K562 (cell line): ENCODE results near the gene ZNF629.

Source experiments
- IRF2 ChIP-seq: sonication (generic); formaldehyde crosslinking; IDR thresholded peaks from 2 replicates; pipeline ENCODE4 v1.8.1; 2022; ENCODE audit warnings: mild to moderate bottlenecking, missing genetic modification reagents
- YY1 ChIP-seq, 3 experiments: IDR thresholded peaks; 2 replicates each; pipeline ENCODE4 v1.6.1; 2011; ENCODE audit warnings: low read length in 2 of 3, mild to moderate bottlenecking in 2 of 3, moderate library complexity in 2 of 3, borderline replicate concordance in 1 of 3, control low read depth in 1 of 3, low read depth in 1 of 3; ENCODE audit not compliant: insufficient read depth in 3 of 3, insufficient replicate concordance in 2 of 3, control insufficient read depth in 1 of 3, insufficient read length in 1 of 3; ENCODE audit errors: extremely low read depth in 1 of 3
- ZNF561 ChIP-seq: fragments of 450-650 bp; formaldehyde crosslinking; conservative IDR thresholded peaks from 2 replicates; pipeline ENCODE4 v1.4.0; 2020; ENCODE audit warnings: mild to moderate bottlenecking, moderate library complexity
- TF ChIP-seq, protein P1 (sequence below), 3 experiments: IDR thresholded peaks in 2 of 3; conservative IDR thresholded peaks in 1 of 3; 2 replicates each; pipeline ENCODE4 v1.5.1; 2011 to 2012; ENCODE audit warnings: low read length in 3 of 3, mild to moderate bottlenecking in 3 of 3, control low read depth in 2 of 3, improper control_type of control experiment in 1 of 3, inconsistent platforms in 1 of 3, low read depth in 1 of 3, mixed read lengths in 1 of 3, moderate library complexity in 1 of 3; ENCODE audit not compliant: insufficient read depth in 2 of 3

- TF ChIP-seq IRF2 (CRISPR knock-in tag) (no peak), YY1 (IDR thresholded peaks at IDR 0.05; ENCODE audit: borderline replicate concordance in 1 of 3, control insufficient read depth in 1 of 3, extremely low read depth in 1 of 3, insufficient read depth in 3 of 3, insufficient read length in 1 of 3, insufficient replicate concordance in 2 of 3, low read depth in 1 of 3, low read length in 2 of 3) (no peak), ZNF561 (no peak)
- TF ChIP-seq, protein P1, sequence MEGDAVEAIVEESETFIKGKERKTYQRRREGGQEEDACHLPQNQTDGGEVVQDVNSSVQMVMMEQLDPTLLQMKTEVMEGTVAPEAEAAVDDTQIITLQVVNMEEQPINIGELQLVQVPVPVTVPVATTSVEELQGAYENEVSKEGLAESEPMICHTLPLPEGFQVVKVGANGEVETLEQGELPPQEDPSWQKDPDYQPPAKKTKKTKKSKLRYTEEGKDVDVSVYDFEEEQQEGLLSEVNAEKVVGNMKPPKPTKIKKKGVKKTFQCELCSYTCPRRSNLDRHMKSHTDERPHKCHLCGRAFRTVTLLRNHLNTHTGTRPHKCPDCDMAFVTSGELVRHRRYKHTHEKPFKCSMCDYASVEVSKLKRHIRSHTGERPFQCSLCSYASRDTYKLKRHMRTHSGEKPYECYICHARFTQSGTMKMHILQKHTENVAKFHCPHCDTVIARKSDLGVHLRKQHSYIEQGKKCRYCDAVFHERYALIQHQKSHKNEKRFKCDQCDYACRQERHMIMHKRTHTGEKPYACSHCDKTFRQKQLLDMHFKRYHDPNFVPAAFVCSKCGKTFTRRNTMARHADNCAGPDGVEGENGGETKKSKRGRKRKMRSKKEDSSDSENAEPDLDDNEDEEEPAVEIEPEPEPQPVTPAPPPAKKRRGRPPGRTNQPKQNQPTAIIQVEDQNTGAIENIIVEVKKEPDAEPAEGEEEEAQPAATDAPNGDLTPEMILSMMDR (IDR thresholded peaks at IDR 0.05 in 2 of 3, conservative IDR thresholded peaks at IDR 0.05 in 1 of 3; ENCODE audit: insufficient read depth in 2 of 3, low read depth in 1 of 3, low read length in 3 of 3) = no peak
These were observed 25.5 kb downstream of the ZNF629 start for GRCh38 chr16:30761427-30761927.
